COR-L47 (cell line): Measurements from ENCODE around the gene CBLC.

Experiments used
- DNase-seq: peaks from one replicate; lab custom pipeline; 2025; lab: John Stamatoyannopoulos, UW

Gene CBLC

DNA sequence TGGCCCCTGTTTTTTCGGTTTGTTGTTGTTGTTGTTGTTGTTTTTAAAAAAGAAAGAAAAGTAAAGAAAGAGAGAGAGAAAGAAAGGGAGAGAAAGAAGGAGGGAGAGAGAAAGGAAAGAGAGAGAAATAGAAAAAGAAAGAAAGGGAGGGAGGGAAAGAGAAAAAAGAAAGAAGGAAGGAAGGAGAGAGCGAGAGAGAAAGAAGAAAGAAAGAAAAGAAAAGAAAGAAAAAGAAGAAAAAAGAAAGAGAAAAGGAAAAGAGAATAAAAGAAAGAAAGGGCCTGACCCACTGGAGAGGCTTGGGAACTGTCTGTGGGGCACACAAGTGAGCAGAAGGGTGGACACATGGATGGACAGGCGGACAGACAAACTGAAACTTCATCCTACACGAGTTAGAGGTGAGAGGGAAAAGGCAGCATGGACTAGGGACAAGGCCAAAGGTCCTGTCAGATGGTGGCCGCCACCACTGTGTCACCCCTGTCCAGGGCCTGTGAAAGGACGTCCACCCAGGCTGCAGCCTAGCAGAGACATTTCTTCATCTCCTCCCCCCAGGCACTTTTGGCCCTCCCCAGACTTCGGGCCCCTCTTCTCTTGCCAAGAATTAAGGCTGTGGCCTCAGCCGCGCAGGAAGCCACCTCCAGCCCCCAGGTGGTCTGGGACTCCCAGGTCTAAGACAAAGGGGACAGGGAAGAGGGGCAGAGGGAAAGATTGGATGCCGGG is 22.1 kb downstream of the CBLC start:
- DNase-seq: no peak

DNA sequence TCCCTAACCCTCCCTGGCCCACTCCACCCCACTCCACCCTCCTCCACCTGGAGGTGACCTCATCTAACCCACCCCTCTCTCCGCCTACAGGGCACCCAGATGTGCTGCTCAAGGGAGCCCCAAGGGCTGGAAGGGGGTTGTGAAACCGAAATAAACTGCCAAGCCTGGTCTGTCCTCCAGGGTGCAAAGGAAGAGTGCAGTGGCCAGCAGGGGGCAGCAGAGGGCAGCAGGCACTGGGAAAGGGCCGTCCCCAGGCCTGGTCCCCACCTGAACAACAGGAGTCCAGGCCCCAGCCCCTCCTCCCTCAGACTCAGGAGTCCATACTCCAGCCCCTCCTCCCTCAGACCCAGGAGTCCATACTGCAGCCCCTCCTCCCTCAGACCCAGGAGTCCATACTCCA is 22.8 kb downstream of the CBLC start:
- DNase-seq: peak; percentile 78

DNA sequence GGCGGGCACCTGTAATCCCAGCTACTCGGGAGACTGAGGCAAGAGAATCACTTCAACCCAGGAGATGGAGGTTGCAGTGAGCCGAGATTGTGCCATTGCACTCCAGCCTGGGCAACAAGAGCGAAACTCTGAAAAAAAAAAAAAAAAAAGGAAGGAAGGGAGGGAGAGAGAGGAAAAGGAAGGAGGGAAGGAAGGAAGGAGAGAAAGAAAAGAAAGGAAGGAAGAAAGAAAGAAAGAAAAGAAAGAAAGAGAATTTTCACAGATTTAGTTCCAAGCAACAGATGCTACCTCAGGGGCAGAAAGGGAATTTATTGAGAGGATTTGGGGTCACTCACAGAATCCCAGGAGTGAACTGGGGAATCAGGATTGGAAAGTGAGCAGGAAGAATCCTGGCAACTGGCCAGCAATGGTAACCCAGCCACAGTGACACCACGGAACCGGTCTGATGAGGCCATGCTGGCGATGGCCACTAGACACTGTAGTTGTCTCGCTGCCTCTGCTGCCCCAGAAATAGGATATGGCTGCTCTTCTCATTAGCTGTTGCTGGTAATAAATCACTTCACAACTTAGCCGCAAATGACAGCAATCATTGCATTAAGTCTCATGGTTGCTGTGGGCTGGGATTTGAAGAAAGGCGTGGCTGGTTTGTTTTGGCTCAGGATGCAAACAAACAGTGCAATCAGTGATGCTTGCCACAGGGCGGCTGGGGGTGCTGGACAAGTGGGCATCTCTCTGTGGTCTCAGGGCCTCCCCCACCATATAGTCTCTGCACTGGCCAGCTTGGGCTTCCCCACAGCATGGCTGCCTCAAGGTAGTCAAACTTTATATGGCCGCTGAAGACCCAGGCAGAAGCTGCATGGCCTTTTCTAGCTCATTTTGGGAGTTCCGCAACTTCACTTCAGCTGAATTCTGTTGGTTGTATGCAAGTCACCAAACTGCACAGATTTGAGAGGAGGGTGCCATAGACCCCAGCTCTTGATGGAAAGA is 26.0 kb downstream of the CBLC start:
- peak; percentile 37 for DNase-seq

DNA sequence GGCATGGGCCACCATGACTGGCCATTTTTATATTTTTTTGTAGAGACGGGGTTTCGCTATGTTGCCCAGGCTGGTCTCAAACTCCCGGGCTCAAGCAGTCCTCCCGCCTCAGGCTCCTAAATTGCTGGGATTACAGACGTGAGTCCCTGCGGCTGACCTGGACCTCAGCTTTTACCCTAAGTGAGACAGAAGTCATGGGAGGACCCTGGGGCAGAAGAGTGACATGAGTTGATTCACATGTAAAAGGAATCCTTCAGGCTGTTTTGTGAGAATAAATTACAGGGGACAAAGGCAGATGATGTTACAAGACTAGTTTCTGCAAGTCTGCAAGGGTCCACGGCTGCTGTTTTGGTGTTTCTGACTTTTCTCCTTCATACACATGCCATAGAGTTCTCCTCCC is 28.6 kb downstream of the CBLC start:
- DNase-seq: no peak

DNA sequence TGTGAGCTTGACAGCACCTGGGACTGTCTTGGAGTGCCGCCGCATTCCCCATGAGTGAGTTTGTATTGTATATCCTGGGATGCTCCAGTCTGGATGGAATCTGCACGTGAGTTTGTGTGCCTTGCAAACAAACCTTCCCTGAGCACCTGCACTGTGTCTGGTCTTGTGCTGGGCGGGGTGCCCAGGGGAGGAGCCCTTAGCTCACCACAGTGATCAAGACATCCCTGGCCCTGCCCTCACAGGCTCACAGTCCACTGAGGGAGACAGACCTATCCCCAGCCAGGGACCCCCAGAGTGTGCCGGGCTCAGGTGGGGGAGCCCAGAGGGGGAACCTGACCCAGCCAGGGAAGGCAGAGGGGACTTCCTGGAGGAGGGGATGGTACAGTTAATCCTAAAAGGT is 29.5 kb downstream of the CBLC start:
- peak; percentile 84 for DNase-seq

DNA sequence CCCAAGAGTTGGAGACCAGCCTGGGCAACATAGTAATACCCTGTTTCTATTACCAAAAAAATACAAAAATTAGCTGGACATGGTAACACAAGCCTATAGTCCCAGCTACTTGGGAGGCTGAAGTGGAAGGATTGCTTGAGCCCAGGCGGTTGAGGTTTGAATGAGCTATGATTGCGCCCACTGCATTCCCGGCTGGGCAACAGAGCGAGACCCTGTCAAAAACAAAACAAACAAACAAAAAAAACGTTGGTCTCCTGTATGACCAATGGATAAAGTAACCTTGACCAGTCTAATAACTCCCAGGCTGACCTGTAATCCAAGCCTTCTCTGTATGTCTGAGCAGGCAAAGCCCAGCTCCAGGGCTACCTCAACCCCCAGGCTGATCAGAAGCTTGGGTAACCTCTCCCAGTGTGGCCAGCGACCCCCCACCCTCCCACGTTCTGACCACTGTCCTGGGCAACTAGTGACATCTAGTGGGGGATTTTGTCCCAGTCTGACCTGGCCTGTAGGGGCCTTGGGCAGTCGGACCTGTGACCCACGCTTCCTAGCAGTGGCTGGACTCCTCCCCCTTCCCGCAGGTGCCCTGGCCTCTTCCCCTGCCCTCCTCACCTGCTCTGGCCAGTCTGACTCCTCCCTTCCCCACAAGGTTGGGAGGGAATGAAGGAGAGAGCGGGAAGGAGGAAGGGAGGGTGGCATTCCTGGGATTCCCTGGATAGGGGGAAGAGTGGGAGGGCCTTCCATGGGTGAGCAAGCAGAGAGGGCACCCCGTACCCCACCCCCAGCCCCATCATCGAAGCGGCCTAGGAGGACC is 30.2 kb downstream of the CBLC start:
- DNase-seq: peak; percentile 2

DNA sequence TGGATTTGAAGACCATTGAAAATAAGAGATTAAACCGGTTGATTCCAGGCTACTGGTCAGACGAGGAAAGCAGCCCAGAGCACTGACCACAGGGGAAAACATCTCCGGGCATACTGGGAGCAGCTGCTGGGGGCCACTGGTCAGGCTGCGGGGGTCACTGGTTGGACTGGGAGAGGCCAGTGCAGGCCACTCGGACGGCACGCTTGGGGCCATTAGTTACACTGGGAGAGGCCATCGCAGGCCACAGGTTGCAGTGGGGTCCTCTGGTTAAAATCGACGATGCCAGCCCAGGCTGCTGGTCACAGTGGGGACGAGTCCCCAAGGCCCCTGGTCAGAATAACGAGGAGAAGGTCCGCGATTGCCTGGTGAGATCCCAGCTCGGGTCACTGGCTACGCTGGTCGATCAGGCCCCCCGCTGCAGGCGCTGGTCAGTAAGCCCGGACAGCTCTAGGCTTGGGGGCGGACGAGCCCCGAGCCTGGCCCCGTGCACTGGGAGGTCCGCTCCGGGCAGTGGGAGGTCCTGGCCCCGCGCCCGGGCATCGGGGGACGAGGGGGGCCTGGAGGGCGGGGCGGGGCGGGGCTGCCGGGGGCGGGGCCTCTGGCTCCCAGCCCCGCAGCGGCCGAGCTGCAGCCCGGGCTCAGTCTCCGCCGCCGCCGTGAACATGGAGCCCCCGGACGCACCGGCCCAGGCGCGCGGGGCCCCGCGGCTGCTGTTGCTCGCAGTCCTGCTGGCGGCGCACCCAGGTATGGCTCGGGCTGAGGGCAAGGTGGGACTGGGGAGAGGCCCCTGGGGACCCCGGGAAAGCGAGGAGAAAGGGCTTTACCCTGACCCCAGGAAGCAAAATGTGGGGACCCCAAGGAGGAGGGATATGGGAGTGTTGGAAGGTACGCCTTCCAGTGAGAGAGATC is 31.0 kb downstream of the CBLC start, which contains the start of gene BCAM:
Gene BCAM, plus strand, starts transcription at position 641 of the 909 bp plus-strand sequence. Its CDS starts 22 bp downstream, at position 663.
- DNase-seq: peak; percentile 23

DNA sequence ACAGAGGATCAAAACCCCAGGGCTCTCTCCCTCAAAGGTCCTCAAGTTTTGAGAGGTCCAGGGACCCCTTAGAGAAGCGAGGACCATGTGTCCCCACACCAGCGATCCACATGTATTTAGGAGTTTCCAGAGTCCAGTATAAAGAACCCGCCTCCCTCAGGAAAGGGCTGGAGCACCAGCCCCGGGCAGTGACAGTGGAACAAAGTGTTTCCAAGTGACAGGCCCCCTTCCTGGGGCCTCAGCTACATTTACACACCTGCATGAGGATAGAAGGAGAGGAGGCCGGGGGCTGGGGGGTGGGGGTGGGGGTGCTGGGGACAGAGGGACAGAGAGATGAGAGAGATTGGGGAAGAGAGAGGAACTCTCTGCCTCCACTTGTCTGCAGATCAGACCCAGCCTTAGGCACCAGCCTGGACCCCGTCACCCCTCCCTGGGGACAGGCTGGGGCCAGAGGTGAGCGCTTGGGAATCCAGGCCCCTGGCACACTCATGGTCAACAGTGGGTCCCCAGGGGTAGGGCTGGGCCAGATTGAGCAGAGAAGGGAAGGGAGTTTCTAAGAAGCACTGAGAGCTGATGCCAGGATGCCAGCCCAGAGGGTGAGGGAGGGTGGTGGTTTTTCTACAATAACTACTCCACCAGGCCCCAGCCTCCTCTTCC is 32.0 kb downstream of the CBLC start:
- no peak for DNase-seq

DNA sequence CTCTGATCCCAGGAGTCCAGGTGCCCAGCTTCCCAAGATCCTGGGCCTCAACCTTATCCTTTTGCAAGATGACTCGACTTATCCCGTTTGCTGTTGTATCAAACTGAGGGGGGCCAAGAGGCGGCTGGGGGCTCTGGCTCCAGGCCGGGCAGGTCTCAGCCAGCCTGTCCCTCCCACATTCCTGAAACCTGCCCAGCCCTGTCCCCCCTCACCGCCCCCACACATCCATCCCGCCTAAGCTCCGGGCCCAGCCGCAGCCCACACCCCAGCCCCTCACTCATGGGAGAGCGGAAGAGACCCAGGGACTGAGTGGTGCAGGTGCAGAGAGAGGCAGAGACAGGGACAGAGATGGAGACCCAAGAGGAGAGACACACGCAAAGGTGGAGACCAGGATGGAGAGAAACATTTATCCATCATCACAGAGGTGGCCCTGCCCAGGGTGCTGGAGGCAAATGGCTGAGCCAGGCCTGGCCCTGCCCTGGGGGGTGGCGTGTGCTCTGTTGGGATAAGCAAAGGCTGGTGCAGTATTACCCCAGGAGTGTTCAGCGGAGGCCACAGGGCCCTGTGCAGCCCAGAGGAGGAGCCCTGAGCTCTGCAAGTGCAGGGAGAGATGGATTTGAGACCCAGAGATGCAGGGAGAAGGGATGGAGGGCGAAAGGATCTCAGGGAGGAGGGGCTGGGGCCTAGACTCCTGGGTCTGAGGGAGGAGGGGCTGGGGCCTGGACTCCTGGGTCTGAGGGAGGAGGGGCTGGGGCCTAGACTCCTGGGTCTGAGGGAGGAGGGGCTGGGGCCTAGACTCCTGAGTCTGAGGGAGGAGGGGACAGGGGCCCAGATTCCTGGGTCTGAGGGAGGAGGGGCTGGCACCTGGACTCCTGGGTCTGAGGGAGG is 32.8 kb downstream of the CBLC start:
- no peak for DNase-seq

DNA sequence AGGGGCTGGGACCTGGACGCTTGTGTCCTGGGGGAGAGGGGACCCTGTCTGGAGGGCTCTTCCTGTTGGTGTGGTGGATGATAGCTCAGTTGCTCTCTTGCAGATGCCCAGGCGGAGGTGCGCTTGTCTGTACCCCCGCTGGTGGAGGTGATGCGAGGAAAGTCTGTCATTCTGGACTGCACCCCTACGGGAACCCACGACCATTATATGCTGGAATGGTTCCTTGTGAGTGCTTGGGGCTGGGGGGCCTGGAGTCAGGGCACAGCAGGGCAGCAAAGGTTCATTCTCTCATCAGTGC is 33.4 kb downstream of the CBLC start:
- no peak for DNase-seq

DNA sequence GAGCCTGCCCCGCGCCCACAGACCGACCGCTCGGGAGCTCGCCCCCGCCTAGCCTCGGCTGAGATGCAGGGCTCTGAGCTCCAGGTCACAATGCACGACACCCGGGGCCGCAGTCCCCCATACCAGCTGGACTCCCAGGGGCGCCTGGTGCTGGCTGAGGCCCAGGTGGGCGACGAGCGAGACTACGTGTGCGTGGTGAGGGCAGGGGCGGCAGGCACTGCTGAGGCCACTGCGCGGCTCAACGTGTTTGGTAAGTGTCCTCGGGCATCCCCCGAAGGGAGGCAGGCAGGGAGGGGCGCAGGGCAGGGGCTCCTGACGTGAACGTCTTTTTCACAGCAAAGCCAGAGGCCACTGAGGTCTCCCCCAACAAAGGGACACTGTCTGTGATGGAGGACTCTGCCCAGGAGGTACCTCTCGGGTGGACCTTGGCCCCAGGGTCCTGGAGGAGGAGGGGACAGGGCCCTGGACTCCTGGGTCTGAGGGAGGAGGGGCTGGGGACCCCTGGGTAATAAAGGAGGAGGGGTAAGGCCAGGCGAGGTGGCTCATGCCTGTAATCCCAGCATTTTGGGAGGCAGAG is 34.5 kb downstream of the CBLC start:
- no peak for DNase-seq

DNA sequence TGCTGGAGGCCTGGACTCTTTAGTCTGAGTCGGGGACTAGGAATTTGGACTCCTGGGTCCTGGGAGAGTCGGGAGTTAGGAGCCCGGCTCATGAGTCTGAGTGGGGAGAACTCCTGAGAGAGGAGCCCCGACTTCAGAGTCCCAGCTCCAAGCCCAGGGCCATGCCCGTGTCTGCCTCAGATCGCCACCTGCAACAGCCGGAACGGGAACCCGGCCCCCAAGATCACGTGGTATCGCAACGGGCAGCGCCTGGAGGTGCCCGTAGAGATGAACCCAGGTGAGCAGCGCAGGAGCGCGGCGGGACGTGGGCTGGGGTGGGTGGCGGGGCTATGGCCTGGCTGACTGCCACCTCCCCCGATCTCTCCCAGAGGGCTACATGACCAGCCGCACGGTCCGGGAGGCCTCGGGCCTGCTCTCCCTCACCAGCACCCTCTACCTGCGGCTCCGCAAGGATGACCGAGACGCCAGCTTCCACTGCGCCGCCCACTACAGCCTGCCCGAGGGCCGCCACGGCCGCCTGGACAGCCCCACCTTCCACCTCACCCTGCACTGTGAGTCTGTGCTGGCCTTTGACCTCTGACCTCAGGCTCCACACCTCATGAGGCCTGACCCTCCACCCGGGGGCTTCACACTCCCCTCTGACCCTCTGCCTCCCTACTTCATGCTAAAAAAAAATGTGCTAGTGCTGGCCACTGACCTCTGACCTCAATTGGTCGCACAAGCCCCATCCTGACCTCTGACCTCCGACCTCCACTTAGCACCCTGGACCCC is 35.6 kb downstream of the CBLC start:
- no peak for DNase-seq

DNA sequence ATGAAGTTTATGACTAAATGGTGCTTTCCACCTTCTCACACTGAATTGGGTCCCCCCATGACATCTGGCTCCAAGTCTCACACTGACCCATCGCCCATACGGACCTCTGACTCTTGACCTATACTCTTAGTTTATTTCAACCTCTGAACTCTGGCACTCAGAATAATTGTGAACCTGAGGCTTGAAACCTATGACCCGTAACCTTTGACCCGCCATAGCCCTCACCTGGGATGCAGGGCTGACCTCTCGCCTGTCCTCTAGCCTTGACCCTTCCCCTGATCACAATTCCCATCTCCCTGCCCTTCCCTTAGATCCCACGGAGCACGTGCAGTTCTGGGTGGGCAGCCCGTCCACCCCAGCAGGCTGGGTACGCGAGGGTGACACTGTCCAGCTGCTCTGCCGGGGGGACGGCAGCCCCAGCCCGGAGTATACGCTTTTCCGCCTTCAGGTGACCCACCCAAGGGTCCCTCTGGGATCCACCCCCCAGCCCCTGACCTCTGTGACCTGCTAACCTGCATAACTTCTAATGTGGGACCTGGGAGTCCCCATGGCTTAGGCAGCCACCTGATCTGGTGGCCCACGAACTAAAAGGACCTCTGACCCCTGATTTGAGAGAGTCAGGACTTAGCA is 36.3 kb downstream of the CBLC start:
- DNase-seq: no peak

DNA sequence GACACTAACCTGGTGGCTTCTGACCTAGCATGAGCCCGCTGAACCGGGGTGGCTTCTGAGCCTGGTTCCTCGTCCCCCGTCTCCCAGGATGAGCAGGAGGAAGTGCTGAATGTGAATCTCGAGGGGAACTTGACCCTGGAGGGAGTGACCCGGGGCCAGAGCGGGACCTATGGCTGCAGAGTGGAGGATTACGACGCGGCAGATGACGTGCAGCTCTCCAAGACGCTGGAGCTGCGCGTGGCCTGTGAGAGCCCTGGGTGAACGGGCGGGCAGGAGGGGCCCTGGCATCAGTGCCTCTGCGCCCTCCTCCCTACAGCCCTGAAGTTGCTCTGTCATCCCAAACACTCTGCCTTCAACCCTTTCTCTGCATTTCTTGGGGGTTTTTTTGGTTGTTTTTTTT is 36.8 kb downstream of the CBLC start:
- DNase-seq: no peak

DNA sequence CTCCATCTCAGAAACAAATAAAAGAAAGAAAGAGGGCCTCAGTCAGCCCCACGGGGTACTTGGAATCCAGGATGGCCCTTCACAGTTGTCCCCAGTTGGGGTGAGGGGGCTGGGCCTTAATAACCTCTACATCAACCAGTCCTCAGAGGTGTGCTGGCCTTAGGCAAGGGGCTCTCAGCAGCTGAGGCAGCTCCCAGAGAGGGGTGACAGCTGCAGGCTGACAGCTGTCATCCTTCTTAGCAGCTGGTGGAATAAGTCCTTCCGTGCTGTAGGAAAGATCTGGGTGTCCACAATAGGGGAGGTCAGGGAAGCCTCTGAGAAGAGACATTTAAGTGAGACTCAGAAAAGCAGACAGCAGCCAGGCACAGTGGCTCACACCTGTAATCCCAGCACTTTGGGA is 38.6 kb downstream of the CBLC start:
- no peak for DNase-seq

DNA sequence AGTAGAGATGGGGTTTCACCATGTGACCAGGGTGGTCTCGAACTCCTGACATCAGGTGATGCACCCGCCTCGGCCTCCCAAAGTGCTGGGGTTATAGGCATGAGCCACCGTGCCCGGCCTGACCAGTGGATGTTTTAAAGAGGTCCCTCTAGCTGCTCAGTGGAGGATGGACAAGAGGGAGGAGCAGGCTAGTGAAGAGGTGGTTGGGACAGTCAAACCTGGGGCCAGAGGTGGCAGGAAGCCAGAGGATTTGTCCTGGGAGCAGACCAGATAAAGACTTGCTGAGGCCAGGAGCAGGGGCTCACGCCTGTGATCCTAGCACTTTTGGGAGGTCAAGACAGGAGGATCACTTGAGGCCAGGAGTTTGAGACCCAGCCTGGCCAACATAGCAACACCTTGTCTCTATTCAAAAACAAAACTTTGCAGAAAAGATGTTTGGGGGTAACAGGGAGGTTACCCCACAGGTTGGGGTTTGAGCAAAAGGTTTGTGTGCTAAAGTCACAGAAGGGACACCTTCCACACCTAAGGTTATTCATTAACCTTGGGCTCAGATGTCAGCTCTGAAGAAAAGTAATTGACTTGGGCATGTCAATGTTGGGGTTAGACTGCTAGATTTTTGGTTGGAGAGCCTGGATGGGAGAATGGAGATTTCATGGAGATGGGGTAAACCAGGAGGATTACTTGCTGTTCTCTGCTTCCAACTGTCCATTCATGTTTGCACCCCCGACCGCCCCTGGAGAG is 40.2 kb downstream of the CBLC start:
- no peak for DNase-seq

DNA sequence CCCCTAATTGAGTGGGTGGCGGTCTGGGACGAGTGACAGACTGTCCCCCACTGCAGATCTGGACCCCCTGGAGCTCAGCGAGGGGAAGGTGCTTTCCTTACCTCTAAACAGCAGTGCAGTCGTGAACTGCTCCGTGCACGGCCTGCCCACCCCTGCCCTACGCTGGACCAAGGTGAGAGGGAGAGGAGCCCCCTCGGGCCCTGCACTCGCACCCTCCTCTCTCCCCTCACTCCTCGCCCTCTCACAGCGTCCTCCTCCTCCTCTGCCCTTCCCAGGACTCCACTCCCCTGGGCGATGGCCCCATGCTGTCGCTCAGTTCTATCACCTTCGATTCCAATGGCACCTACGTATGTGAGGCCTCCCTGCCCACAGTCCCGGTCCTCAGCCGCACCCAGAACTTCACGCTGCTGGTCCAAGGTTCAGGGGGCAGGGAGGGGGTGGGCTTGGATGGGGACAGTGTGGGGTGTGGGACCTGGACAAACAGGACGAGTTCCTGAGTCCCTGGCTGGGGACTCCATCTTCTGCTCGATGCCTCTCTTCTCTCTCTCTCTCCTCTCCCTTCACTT is 40.9 kb downstream of the CBLC start:
- DNase-seq: no peak
